NCI-H1694 treated with DMSO at 0.1 percent for 48 hours (cell line): Measurements from ENCODE around the gene AP1S3.
"Not testable (repeated sequence)": the region's sequence is repeated elsewhere in the genome, so short reads cannot be mapped to it uniquely, and the experiment has no call there.

Source experiments
- DNase-seq: peaks from one replicate; lab custom pipeline; 2025; lab: John Stamatoyannopoulos, UW

AP1S3 gene

DNA sequence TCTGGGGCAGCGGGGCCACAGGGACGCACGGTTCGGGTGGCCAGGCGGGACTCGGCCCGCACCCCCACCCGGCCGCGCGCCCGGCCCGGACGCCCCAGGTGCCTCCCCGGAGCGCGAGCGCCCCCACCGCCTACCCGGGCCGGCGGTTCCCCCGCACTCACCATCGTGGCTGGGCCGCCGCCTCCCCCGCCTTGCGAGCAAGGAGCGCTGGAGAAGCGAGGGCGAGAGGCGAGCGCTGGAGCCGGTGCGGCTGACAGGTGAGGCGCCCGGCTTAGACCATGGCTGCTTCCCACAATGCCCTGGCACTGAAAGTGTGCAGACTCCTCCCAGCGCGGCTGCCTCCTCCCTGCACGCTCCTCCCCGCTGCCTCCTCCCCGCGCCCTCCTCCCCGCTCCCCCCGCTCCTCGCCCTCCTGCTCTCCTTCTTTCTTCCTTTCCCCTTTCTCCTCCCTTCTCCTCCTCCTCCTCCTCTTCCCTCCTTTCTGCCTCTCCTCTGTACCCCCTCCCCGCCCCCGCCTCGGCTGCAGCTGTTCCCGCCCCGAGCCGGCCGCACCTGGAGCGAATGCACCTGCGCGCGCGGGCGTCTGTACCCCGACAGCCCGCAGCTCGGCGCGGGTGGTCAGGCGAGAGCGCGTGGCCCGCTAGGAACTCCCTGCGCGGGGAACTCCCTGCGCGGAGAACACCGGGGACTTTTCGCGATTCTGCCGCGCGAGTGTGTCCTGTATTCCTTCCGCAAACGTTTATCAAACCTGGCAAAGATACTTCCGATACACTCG lies at the start of gene AP1S3:
AP1S3 (minus strand) TSS at position 296 of the 775 bp plus-strand sequence; CDS start at position 164, 132 bp downstream.
- DNase-seq = peak; percentile 53

DNA sequence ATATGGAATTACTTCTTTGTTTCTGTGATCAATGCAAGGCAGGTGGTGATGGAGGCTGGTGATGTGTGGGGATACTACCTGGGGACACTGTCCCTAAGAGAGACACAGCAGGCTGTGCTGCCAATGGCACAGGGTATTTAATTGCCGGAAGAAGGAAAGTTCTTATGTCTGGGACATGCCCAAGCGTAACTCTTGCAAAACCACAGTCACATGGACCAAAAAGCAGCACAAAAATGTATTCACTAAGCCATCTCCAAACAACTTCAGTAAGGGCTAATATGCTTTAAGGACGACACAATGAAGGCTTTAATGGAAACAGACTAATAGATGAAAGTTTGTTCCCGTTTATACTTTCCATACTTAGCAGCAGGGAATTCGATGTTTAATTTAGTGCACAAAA lies 49.7 kb upstream of the AP1S3 start:
- no peak for DNase-seq

GRCh38 chr2:223886726-223887125 lies 49.3 kb upstream of the AP1S3 start:
- DNase-seq = no peak

GRCh38 chr2:223884399-223884798 lies 47.0 kb upstream of the AP1S3 start:
- no peak for DNase-seq

- no peak for DNase-seq
Measured at GRCh38 chr2:223882715-223883114, 45.3 kb upstream of the AP1S3 start.

- DNase-seq = peak; percentile 28
Measured at GRCh38 chr2:223880796-223881195, 43.4 kb upstream of the AP1S3 start.

DNA sequence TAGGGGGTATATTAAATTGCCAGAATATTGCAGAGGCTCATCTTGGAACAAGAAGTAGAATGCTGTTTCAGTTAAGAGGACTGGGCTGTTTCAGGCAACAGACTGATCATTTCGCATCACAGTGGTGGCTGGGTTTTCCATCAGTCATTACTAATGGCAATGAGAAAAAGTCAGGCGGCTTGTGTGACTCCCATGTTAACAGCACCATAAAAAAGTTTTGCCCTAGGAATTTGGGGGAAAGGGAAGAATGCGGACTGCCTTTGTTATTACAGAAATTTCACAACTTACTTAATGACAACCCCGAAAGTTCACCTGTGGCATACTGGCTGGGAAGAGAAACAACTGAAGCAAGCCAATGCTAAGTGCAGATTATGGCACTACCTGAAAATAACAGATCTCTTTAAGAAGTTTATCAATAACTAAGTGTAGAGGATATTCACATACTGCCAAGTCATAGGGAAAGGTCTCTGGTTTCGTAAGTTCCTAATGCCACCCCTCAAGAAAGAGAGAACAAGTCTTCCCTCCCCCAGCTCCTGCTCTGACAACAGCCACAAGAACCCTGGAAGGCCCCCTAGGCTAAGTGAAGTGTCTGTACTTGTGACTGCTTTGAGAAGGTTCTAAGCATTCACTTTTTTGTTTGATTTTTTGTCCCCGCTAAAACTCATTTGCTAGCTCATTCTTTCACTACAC lies 40.5 kb upstream of the AP1S3 start:
- DNase-seq = no peak

GRCh38 chr2:223873672-223874071 lies 36.3 kb upstream of the AP1S3 start:
- no peak for DNase-seq

DNA sequence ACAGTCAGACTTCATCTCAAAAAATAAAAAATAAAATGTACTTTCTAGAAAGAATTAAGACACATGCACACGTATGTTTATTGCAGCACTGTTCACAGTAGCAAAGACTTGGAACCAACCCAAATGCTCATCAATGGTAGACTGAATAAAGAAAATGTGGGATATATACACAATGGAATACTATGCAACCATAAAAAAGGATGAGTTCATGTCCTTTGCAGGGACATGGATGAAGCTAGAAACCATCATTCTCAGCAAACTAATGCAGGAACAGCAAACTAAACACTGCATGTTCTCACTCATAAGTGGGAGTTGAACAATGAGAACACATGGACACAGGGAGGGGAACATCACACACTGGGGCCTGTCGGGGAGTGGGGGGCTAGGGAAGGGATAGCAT lies 35.4 kb upstream of the AP1S3 start:
- DNase-seq = not testable (repeated sequence)

DNA sequence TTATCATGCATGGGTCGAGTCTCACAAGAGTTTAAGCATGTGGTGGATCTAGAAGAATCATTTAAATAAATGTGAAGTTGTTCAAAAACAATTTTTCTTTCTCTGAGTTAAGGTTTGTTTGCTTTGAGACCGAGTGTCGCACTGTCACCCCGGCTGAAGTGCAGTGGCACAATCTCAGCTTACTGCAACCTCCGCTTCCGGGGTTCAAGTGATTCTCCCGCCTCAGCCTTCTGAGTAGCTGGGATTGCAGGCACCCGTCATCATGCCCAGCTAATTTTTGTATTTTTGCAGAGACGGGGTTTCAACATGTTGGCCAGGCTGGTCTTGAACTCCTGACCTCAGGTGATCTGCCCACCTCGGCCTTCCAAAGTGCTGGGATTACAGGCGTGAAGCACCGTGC lies 34.3 kb upstream of the AP1S3 start:
- DNase-seq = not testable (repeated sequence)

GRCh38 chr2:223870840-223871611 lies 33.6 kb upstream of the AP1S3 start:
- DNase-seq = peak; percentile 8

DNA sequence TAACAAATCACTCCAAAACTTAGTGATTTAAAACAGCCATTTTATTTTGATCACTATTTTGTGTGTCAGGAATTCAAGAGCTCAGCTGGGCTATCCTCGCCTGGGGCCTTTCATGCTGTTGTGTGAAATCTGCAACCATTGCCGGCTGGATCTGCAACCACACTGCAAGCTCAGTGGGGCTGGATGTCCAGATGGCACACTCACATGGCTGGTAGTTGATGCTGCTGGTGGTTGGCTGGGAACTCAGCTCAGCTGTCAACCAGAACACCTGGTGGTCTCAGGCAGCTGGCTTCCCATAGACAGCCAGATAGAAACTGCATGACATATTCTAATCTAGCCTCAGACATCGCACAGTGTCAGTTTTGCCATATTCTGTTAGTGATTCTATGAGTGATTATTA lies 30.6 kb upstream of the AP1S3 start:
- peak; percentile 97 for DNase-seq

GRCh38 chr2:223865907-223866508 lies 28.6 kb upstream of the AP1S3 start:
- no peak for DNase-seq

DNA sequence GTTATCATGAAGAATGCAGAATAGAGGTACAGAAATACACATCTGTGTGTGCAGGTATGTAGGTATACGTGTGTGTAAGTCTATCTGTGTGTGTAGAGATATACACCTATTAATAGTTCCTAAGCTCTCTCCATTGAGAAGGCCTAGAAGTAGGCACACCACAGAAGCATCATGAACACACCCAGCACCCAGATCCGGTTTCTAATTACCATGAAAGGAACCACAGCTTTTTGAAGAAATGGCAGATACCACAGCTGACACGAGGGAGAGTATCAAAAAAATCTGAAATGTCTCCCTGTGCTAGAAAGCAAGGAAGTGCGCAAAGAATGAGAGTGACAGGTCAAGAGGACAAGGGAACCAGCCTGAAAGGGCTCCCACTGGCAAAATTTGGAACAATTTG lies 27.7 kb upstream of the AP1S3 start:
- no peak for DNase-seq

- no peak for DNase-seq
Measured at GRCh38 chr2:223863491-223863890, 26.1 kb upstream of the AP1S3 start.

DNA sequence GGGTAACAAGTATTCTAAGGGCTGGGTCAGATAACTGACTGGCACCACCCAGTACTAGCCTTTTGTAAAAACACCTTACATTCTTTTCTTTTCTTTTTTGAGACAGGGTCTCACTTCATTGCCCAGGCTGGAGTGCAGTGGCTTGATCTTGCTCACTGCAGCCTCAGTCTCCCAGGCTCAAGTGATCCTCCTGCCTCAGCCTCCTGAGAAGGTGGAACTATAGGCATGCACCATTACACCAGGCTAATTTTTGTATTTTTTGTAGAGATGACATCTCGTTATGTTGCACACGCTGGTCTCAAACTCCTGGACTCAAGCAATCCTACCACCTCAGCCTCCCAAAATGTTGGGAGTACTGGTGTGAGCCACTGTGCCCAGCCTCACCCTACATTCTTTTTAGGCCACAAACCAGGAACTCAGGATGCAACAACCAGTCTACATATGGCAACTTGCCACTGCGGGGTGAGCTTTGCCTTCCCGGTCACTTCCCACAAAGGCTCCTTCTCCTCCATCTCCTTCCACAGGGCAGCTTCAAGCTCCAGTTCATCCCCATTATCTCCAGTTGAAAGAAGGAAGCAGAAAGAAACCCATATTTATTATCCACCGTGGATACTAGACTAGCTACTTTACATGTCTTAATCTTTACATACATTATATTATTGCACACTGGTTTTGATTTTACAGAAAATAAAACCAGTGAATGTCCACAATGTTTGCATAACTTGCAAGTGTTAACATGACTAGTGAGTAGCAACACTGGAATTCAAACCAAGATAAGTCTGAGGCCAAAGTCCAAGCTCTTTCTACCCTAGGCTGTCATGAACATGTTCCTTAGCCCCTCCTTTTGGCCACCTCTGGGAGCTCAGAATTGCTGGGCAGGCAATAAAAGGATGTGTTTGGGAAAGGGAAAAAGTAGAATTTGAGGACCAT lies 23.7 kb upstream of the AP1S3 start:
- no peak for DNase-seq

- no peak for DNase-seq
Measured at GRCh38 chr2:223859070-223859469, 21.7 kb upstream of the AP1S3 start.

- no peak for DNase-seq
Measured at GRCh38 chr2:223856584-223856983, 19.2 kb upstream of the AP1S3 start.

DNA sequence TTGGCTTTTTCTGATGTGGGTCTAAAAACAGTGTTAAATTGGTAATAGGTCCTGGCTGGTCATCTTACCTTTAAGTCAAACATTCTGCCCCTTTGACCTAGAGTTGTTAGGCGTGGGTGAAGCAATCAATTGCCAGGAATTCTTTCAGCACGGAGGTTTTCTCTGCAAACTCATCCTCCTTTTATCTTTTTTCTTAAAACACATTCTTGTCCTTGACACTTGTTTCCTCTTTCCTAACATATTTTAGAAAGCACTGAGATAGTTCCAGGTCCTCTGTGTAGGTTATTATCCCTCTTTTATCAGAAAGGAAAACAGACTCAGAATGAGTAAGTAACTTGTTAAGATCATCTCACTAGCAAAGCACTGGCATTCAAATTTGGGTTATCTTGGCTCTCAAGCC lies 18.6 kb upstream of the AP1S3 start:
- no peak for DNase-seq

DNA sequence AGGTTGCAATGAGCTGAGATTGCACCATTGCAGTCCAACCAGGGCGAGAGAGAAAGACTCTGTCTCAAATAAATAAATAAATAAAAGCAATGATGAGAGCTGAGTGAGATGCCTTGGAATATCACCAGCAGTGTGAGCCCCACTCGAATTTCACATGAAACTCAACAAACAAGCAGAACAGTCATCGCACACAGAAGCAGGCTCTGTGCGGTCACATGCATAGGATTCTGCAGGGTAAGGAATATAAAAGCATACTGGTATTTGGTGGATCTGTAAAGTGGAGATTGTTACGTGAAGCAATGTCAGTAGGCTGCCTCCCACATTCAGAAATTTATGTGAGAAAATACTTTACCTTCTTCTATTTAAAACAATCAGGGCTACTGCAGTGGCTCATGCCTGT lies 18.0 kb upstream of the AP1S3 start:
- DNase-seq = no peak

GRCh38 chr2:223854741-223855140 lies 17.4 kb upstream of the AP1S3 start:
- no peak for DNase-seq
